HG02678 (cell line): ENCODE results near the gene GZMM.

ENCODE experiments used
- ATAC-seq: cut with Tn5 transposase; IDR thresholded peaks from one replicate; pipeline ENCODE4 v1.9.1; 2021; ENCODE audit warnings: mild to moderate bottlenecking, moderate library complexity; ENCODE audit not compliant: unreplicated experiment

GZMM gene

GRCh38 chr19:558770-559439 lies 15.1 kb downstream of the GZMM start:
- ATAC-seq: no peak

GRCh38 chr19:560121-560520 lies 16.3 kb downstream of the GZMM start:
- no peak for ATAC-seq

- ATAC-seq: no peak
These were observed 22.6 kb downstream of the GZMM start for GRCh38 chr19:566403-566802.

- no peak for ATAC-seq
These were observed 23.0 kb downstream of the GZMM start for GRCh38 chr19:566844-567243.

GRCh38 chr19:567296-567900 lies 23.5 kb downstream of the GZMM start:
- ATAC-seq: no peak

GRCh38 chr19:570251-570686 lies 26.4 kb downstream of the GZMM start:
- no peak for ATAC-seq

GRCh38 chr19:570937-571565 lies 27.2 kb downstream of the GZMM start:
- ATAC-seq: no peak

GRCh38 chr19:571566-571974 lies 27.7 kb downstream of the GZMM start:
- no peak for ATAC-seq

GRCh38 chr19:572140-572742 lies 28.4 kb downstream of the GZMM start, which contains the start of gene BSG:
Gene BSG, plus strand, starts transcription at chr19:572596. Its CDS starts 39 bp downstream, at chr19:572635.
- ATAC-seq: peak; percentile 76

GRCh38 chr19:572743-573518 lies 29.1 kb downstream of the GZMM start:
- peak; percentile 8 for ATAC-seq

- no peak for ATAC-seq
These were observed 29.6 kb downstream of the GZMM start for GRCh38 chr19:573519-573825.

- ATAC-seq: no peak
These were observed 31.0 kb downstream of the GZMM start for GRCh38 chr19:574658-575526.

GRCh38 chr19:575527-576506 lies 32.0 kb downstream of the GZMM start:
- no peak for ATAC-seq

- ATAC-seq: no peak
These were observed 33.0 kb downstream of the GZMM start for GRCh38 chr19:576768-577438.

- no peak for ATAC-seq
These were observed 33.9 kb downstream of the GZMM start for GRCh38 chr19:577439-578392.

- no peak for ATAC-seq
These were observed 35.4 kb downstream of the GZMM start for GRCh38 chr19:579111-579841.

GRCh38 chr19:579842-580155 lies 35.9 kb downstream of the GZMM start:
- no peak for ATAC-seq
